LHCN-M2 (cell line): ENCODE measurements around the gene ZEB2. TPM values are rescaled to one million over a fixed set of nuclear protein-coding genes. Genes with fewer than 3 reads are reported as not detected.

Source experiments
- DNase-seq: peaks from one replicate; pipeline ENCODE4 v3.0.0-alpha.2; 2012; ENCODE audit warnings: low read depth
- polyA plus RNA-seq: library from polyadenylated mRNA; unstranded; fragments of >200 nt; gene quantifications from one replicate; pipeline ENCODE4 v1.2.1, GENCODE V29; 2012; ENCODE audit warnings: missing spikeins
- total RNA-seq: library from RNA; depleted of rRNA; stranded (reverse); fragments of >200 nt; gene quantifications from 2 replicates; pipeline ENCODE4 v1.2.3, GENCODE V29; 2014; rRNA removed

Gene ZEB2
- total RNA-seq, result 52.9 and 56.7 TPM in 2 replicates
- polyA plus RNA-seq, result 27.1 TPM

DNA sequence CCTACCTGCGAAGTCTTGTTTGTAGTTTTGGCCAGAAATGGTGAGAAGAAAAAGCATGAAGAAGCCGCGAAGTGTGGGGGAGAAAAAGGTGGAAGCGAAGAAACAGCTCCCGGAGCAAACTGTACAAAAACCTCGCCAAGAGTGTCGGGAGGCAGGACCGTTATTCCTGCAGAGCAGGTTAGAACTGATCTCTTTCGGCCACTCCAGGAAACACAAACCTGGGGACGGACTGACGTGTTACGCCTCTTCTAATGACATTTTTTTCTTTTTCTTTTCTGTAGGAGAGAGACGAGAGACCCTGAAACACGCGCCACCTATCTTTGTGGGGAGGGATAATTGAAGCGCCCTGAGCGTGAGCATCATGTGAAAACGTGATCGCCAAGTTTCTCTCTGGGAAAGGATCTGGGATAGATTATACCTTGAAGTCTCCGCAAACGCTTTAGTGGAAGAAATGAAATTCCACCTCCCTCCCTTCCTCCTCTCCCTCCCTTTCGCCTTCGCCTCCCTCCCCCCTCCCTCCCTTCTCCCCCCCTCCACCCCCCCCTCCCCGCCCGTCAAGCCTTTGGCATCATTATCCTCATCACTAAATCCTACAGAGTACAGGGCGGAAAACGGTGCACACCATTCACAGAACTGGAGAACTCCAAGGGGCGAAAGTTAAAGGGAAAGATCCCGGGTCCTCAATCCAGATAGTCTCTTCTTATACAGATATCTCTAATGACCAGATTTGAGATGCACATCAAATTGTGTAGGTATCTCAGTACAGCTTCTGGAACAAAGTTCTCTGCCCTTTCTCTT is at the start of gene ZEB2:
TSS of gene ZEB2 (minus strand) at position 186 of the 798 bp plus-strand sequence. CDS start 2,769 bp downstream, outside the sequence.
- DNase-seq, result peak; percentile 87

- no peak for DNase-seq
Observed at GRCh38 chr2:144567745-144568144, 47.8 kb upstream of the ZEB2 start.

DNA sequence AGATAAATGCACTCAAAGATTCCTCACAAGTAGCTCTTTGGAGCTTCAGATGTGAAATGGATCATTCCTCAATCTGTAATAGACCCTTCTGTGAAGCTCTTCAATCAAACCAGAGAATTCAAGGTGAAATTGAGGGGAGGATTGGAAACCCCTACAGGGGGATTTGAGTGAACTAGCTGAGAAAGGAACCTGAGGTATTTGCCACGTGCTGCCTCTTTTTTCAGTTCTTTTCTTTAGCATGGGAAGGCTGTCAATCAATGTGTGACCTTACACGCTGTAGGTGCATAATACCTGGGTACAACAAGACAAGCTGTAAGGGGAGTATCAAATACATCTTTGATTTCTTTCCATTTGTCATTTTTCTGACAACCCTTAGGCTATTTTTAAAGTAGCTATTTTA is 46.5 kb upstream of the ZEB2 start:
- DNase-seq, result no peak

GRCh38 chr2:144560251-144560650 is 40.3 kb upstream of the ZEB2 start:
- DNase-seq, result no peak

GRCh38 chr2:144559681-144560080 is 39.8 kb upstream of the ZEB2 start:
- DNase-seq, result no peak

DNA sequence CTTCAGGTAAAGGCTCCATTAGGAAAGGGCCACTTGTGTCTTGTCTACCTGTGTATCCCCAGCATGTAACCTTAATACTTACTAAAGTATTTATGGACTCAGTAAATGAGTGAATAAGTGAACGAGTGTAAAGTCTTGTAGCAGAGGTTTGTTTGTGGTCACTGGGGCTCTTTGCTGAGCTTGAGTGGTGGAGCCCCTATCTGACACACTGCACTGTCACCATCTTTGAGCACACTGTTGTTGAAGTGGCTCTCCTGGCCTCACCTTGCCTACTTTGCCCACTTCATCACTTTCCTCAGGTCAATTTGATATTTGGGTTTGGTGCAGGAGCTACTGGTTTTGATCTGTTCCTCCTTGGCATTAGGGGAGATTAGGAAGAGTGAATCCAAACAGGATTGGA is 39.3 kb upstream of the ZEB2 start:
- DNase-seq, result no peak

- no peak for DNase-seq
Observed at GRCh38 chr2:144554492-144555210, 34.7 kb upstream of the ZEB2 start.

DNA sequence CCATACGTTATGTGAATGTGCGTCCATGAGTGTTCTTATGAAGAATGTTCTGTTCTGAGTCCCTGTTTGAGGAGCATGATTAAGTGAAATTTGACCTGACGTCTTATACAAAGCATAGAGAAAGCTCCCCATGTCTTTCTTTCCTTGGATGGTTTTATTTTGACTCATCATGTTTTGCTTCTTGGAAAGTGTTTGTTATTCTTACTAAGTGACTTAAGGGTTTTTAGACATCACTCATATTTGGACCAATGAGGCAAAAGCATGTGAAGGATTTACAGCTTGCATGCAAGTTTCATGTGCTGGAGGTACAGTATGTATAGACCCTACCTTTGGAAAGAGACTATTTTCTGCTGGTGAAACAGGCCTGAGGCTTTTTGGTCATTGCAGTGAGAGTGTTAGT is 33.5 kb upstream of the ZEB2 start:
- DNase-seq, result peak; percentile 91

DNA sequence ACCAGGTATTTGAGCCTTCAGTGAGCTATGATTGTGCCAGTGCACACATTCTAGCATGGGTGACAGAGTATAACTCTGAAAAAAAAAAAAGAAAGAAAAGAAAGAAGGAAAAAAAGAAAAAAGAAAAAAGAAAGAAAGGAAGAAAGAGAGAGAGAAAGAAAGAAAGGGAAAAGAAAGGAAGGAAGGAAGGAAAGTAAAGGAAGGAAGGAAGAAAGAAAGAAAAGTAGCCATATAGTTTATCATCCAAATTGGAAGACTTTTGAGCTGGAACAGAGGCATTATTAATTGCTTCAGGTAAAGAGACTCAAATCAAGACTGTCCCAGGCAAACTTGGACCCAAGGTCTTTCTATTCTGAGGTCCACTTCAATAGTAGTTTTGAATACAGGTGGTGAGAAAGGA is 32.9 kb upstream of the ZEB2 start:
- DNase-seq, result no peak

DNA sequence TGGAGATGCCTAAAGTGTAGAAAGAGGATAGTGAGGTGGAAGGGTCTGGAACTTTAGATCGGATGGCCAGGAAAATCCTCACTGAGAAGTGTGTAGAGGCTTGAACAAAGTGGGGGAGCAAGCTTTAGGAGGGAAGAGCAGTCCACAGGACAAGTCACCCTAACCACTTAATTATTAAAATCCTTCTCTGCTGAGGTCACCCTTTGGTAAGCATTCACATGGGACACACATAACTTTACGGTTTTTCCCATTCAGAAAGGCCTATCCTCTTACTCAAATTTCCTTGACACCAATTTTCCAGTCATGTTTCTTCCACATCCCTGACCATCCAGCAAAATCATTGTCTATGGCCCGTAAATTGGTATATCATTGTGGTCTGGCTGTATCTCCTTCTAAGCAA is 31.0 kb upstream of the ZEB2 start:
- no peak for DNase-seq

GRCh38 chr2:144550084-144550483 is 30.2 kb upstream of the ZEB2 start:
- no peak for DNase-seq

- no peak for DNase-seq
Observed at GRCh38 chr2:144548532-144549191, 28.7 kb upstream of the ZEB2 start.

DNA sequence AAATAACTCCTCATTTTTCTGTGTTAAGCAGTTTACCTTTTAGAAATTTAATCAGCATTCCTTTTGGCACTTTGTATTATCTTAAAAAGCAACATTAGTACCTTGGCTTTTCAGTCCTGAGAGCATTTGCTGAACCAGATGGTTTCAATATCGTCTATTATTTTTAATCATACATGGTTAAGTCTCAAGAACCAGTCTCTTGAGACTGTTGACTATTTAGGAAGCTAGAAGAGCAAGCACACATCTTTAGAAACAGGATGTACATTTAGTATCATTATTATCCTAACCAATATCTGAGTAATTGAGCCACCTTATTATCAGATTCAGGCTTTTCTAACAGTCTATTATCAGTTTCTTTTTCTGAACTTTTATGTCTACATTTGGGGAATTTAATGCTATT is 28.2 kb upstream of the ZEB2 start:
- no peak for DNase-seq

GRCh38 chr2:144547494-144547893 is 27.6 kb upstream of the ZEB2 start:
- DNase-seq, result no peak

DNA sequence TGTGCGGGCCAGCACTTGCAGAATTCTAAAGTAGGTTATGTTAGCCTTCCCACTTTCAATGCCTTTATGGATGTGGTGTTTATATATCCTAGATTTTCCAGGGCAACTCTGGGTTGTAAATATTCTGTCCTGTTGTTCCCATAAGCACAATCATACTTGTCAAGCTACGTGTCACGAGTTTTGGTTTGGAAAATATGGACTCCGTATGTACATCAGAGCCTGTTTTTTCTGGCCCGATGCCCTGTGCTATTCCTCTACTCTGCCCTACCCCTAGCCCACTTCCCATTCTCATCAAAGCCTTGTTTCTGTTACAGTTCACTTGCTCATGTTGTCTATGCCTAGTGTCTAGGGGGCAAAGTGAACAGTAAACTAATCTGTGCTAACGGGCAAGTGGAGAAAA is 27.0 kb upstream of the ZEB2 start:
- no peak for DNase-seq

- DNase-seq, result no peak
Observed at GRCh38 chr2:144545787-144546186, 25.9 kb upstream of the ZEB2 start.

DNA sequence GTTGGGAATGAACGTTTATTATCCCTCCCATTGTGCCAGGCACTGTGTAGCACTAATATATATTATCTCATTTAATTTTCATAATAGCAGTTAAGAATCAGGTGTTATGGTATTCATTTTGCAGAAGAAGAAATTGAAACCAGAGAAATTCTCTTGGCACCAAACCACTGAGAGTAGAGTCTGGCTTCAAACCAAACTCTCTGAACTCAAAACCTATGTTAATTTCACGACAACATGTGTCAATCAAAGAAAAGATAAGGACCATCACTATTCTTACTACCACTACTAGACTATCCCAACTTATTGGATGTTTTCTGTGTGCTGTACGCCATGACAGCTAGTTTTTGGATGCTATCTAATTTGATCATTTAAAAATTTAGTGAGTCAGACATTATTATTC is 24.1 kb upstream of the ZEB2 start:
- DNase-seq, result no peak

DNA sequence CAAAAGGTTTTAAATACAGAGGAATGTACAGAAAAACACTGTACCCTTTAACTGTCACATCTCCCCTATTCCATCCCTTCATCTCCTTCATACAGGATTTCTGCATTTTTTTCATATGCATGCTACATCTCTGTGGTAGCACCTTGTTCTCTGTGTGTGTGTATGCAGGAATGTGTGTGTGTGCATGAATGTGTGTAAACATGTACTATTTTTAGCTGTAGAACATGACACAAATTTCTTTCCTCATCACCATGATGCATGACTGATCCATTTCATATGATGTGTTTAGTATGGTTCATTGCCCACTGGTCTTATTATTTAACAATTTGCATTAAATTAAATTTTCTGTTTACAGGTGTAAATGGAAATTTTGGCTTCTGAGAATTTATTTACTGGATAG is 21.5 kb upstream of the ZEB2 start:
- no peak for DNase-seq

GRCh38 chr2:144539289-144539782 is 19.4 kb upstream of the ZEB2 start:
- no peak for DNase-seq

DNA sequence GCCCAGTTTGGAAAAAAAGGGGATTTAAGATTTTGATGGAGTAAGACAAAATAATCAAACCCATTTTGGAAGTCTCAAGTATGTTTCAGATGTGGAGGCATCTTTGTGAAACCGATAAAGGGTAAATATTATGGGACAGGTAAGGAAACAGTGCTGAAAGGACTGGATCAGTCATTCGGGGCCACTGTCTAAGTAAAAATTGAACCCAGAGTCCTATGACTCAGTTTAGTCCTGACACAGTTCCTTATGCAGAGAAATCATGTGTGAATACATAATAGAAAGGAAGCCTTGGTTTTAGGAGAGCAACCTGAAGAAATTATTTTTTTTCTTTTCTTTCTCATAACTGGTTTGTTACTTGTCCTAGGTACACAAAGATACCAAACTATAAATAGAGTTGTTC is 15.4 kb upstream of the ZEB2 start:
- no peak for DNase-seq

GRCh38 chr2:144533221-144533620 is 13.3 kb upstream of the ZEB2 start:
- DNase-seq, result no peak

DNA sequence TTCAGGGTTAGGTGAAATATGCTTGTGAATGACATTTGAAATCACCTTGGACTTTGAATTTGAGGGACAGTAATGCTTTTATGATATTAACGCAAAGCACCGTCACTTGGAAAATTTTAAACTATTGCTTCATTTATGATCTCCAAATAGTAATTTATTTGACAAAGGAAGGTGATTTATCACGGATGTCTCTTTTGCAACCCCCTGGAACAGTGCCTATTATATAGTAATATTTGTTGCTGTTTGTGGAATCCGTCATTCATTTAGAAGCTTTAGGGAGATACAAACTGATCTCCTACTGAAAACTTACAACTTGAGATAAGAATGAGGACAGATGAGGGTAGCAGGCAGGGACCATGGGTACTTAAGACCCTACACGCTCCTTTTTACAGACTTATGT is 10.7 kb upstream of the ZEB2 start:
- DNase-seq, result no peak
